22Rv1 (cell line): Measurements from ENCODE around the gene COL11A2.

ENCODE experiments used
- H3K27ac ChIP-seq: fragments of 450-650 bp; 2 replicates; pipeline ENCODE4 v1.5.1; 2017
- CTCF ChIP-seq: fragments of 450-650 bp; IDR thresholded peaks from 2 replicates; pipeline ENCODE4 v1.5.1; 2017; ENCODE audit warnings: mild to moderate bottlenecking
- ZFX ChIP-seq: fragments of 450-650 bp; IDR thresholded peaks from 2 replicates; pipeline ENCODE4 v1.6.1; 2017; ENCODE audit warnings: antibody characterized with exemption, borderline replicate concordance

The COL11A2 gene

GRCh38 chr6:33205191-33206026 is 13.1 kb upstream of the COL11A2 start:
- TF ChIP-seq CTCF (peak; percentile 57), ZFX (no peak)
- peak overlapping the region; percentile 95 for H3K27ac ChIP-seq

GRCh38 chr6:33204415-33205190 is 12.3 kb upstream of the COL11A2 start, which contains the start of gene HSD17B8:
Gene HSD17B8 (plus strand): TSS chr6:33204655. CDS start chr6:33204669, 14 bp downstream.
- TF ChIP-seq ZFX (no peak), CTCF (no peak)
- H3K27ac ChIP-seq = peak within 1 kb of the TSS; percentile 95

GRCh38 chr6:33204165-33204414 is 11.8 kb upstream of the COL11A2 start:
- TF ChIP-seq CTCF (no peak), ZFX (no peak)
- H3K27ac ChIP-seq = peak overlapping the region; percentile 95

- H3K27ac ChIP-seq = peak overlapping the region; percentile 95
These were observed 11.3 kb upstream of the COL11A2 start for GRCh38 chr6:33203443-33204164.

GRCh38 chr6:33202799-33203198 is 10.5 kb upstream of the COL11A2 start:
- H3K27ac ChIP-seq = 0 out of 2 replicates have a peak overlapping the region, but pooled peaks have one; percentile 96
- TF ChIP-seq ZFX (no peak), CTCF (no peak)

More at GRCh38 chr6:33203443-33204164, 11.3 kb upstream of the COL11A2 start:
- TF ChIP-seq CTCF (no peak), ZFX (no peak)

GRCh38 chr6:33201935-33202334 is 9.7 kb upstream of the COL11A2 start:
- TF ChIP-seq CTCF = no peak
- no peak for TF ChIP-seq ZFX
- peak overlapping the region; percentile 96 for H3K27ac ChIP-seq

GRCh38 chr6:33201147-33201545 is 8.9 kb upstream of the COL11A2 start:
- H3K27ac ChIP-seq = peak overlapping the region; percentile 96
- TF ChIP-seq CTCF = no peak
- no peak for TF ChIP-seq ZFX
